OCI-LY7 (cell line): ENCODE data around the gene OR52I2. TPM values are rescaled to one million over a fixed set of nuclear protein-coding genes. Genes with fewer than 3 reads are reported as not detected.

Experiments
- BruUV-seq: library from RNA; stranded (reverse); fragments of 400-500 nt; replicated peaks from 2 replicates; lab custom pipeline; 2021; lab: Mats Ljungman, UMichigan
- CTCF ChIA-PET: fragments of 300-600 bp; sonication (Branson Sonifier 250); formaldehyde crosslinking; loops from one replicate; lab custom pipeline; 2022; ENCODE audit warnings: antibody characterized with exemption; ENCODE audit not compliant: unreplicated experiment; lab: Charles Lee
- POLR2A ChIA-PET: fragments of 300-600 bp; sonication (Branson Sonifier 250); formaldehyde crosslinking; loops from one replicate; lab custom pipeline; 2022; ENCODE audit warnings: antibody characterized with exemption; lab: Charles Lee
- DNase-seq: peaks from one replicate; pipeline ENCODE4 v3.0.0-alpha.2; 2015; ENCODE audit warnings: low spot score
- H2AFZ ChIP-seq: fragments of 200-600 bp; sonication (generic), shearing (Covaris generic); 2 replicates; pipeline ENCODE4 v1.6.1; 2014; ENCODE audit warnings: mild to moderate bottlenecking, antibody characterized with exemption, low read length, moderate library complexity
- H3K27ac ChIP-seq: fragments of 200-600 bp; sonication (generic); 2 replicates; pipeline ENCODE4 v1.5.1; 2014; ENCODE audit warnings: mixed run types, low read depth, mild to moderate bottlenecking, moderate library complexity, low read length, inconsistent platforms; ENCODE audit not compliant: poor library complexity, severe bottlenecking
- H3K36me3 ChIP-seq: fragments of 200-600 bp; sonication (generic); 2 replicates; pipeline ENCODE4 v1.6.1; 2014; ENCODE audit warnings: mild to moderate bottlenecking, antibody characterized with exemption, low read length, moderate library complexity, mixed read lengths; ENCODE audit not compliant: insufficient read depth
- H3K4me1 ChIP-seq: fragments of 200-600 bp; sonication (generic); 2 replicates; pipeline ENCODE4 v1.5.1; 2014; ENCODE audit warnings: mild to moderate bottlenecking, low read length; ENCODE audit not compliant: insufficient read depth, poor library complexity, severe bottlenecking
- H3K4me2 ChIP-seq: fragments of 200-600 bp; sonication (generic); 2 replicates; pipeline ENCODE4 v1.6.1; 2014; ENCODE audit warnings: mild to moderate bottlenecking, low read length
- H3K4me3 ChIP-seq: fragments of 200-600 bp; sonication (generic); 2 replicates; pipeline ENCODE4 v1.5.1; 2014; ENCODE audit warnings: mild to moderate bottlenecking, low read depth, low read length; ENCODE audit not compliant: poor library complexity, severe bottlenecking
- H3K79me2 ChIP-seq: fragments of 200-600 bp; sonication (generic); 2 replicates; pipeline ENCODE4 v1.6.1; 2016; ENCODE audit warnings: low read depth, mild to moderate bottlenecking, low read length, moderate library complexity, mixed read lengths; ENCODE audit not compliant: insufficient read depth
- H3K9me2 ChIP-seq: fragments of 200-600 bp; sonication (generic); 2 replicates; pipeline ENCODE4 v1.6.1; 2016; ENCODE audit warnings: mild to moderate bottlenecking, low read length, mixed read lengths; ENCODE audit not compliant: insufficient read depth
- H3K9me3 ChIP-seq: fragments of 200-600 bp; sonication (generic); 2 replicates; pipeline ENCODE4 v1.6.1; 2014; ENCODE audit warnings: mild to moderate bottlenecking, mixed run types, low read length, mixed read lengths
- H4K20me1 ChIP-seq: fragments of 200-600 bp; sonication (generic); 2 replicates; pipeline ENCODE4 v1.6.1; 2014; ENCODE audit warnings: mild to moderate bottlenecking, antibody characterized with exemption, low read length, moderate library complexity, mixed read lengths; ENCODE audit not compliant: insufficient read depth
- EZH2phosphoT487 ChIP-seq: fragments of 200-600 bp; sonication (generic); IDR thresholded peaks from 2 replicates; pipeline ENCODE4 v1.6.1; 2018; ENCODE audit warnings: low read depth, borderline replicate concordance, mild to moderate bottlenecking, mixed run types, antibody characterized with exemption, low read length, moderate library complexity, mixed read lengths
- intact Hi-C: fragments of 100-400 bp; cut with micrococcal nuclease; formaldehyde crosslinking; loops from one replicate; pipeline ENCODE4 v1.10.0; 2022; ENCODE audit not compliant: unreplicated experiment
- total RNA-seq, 2 experiments: library from RNA; depleted of rRNA in 1 of 2; stranded (reverse); fragments of >200 nt in 1 of 2; shearing (Covaris generic) in 1 of 2; gene quantifications; 2 replicates each; pipeline ENCODE4 v1.2.3, GENCODE V29; 2014 to 2022
- TF ChIP-seq, protein P1 (sequence below): fragments of 200-600 bp; sonication (generic); conservative IDR thresholded peaks from 2 replicates; pipeline ENCODE4 v1.5.1; 2014; ENCODE audit warnings: mild to moderate bottlenecking, antibody characterized with exemption, low read length, moderate library complexity, mixed read lengths

The OR52I2 gene
- total RNA-seq, 2 experiments from 2014 or later: not detected

GRCh38 chr11:4607096-4607495 is 25.6 kb downstream of the OR52I2 start:
- BruUV-seq: TSS peak; percentile 66

GRCh38 chr11:4607781-4608666 is 26.5 kb downstream of the OR52I2 start, which contains the start of gene TRIM68:
TRIM68 (minus strand) TSS chr11:4608231; CDS start chr11:4605504, 2,727 bp downstream.
- ChIA-PET POLR2A (interaction anchor here (0.7 kb wide), 1 partner anchor 15 kb away, joined by 3 read pairs; no protein-coding TSS in a partner anchor), CTCF (no interaction called here)
- peaks cover 21% of the 10 kb centered on the region for H3K4me1 ChIP-seq
- H3K36me3 ChIP-seq: peaks cover 22% of the 10 kb centered on the region; the same call in 1 of the 2 replicates
- intact Hi-C loops: no loop called here
- H2AFZ ChIP-seq: peak within 1 kb of the TSS; percentile 97
- H4K20me1 ChIP-seq: no peaks in the 10 kb centered on the region
- H3K9me3 ChIP-seq: peaks cover 8% of the 10 kb centered on the region; the same call in 1 of the 2 replicates
- DNase-seq: peak; percentile 94
- no peak for TF ChIP-seq EZH2phosphoT487
- TF ChIP-seq, protein P1, sequence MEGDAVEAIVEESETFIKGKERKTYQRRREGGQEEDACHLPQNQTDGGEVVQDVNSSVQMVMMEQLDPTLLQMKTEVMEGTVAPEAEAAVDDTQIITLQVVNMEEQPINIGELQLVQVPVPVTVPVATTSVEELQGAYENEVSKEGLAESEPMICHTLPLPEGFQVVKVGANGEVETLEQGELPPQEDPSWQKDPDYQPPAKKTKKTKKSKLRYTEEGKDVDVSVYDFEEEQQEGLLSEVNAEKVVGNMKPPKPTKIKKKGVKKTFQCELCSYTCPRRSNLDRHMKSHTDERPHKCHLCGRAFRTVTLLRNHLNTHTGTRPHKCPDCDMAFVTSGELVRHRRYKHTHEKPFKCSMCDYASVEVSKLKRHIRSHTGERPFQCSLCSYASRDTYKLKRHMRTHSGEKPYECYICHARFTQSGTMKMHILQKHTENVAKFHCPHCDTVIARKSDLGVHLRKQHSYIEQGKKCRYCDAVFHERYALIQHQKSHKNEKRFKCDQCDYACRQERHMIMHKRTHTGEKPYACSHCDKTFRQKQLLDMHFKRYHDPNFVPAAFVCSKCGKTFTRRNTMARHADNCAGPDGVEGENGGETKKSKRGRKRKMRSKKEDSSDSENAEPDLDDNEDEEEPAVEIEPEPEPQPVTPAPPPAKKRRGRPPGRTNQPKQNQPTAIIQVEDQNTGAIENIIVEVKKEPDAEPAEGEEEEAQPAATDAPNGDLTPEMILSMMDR: no peak
- H3K4me2 ChIP-seq: peak within 1 kb of the TSS; percentile 76
- no peaks in the 10 kb centered on the region for H3K9me2 ChIP-seq
- H3K27ac ChIP-seq: peak within 1 kb of the TSS; percentile 23
- BruUV-seq: no TSS peak
- peak within 1 kb of the TSS; percentile 83 for H3K4me3 ChIP-seq
- H3K79me2 ChIP-seq: no peaks in the 10 kb centered on the region

More at GRCh38 chr11:4607096-4607495, 25.6 kb downstream of the OR52I2 start:
- no peak for DNase-seq
- ChIA-PET POLR2A (interaction anchor here (1.0 kb wide), 1 partner anchor 12 kb away, joined by 3 read pairs; no protein-coding TSS in a partner anchor), CTCF (no interaction called here)
- H3K79me2 ChIP-seq: no peaks in the 10 kb centered on the region
- intact Hi-C loops: no loop called here
- peaks cover 21% of the 10 kb centered on the region for H3K4me1 ChIP-seq
- peak overlapping the region; percentile 76 for H3K4me2 ChIP-seq
- peaks cover 28% of the 10 kb centered on the region; the same call in 1 of the 2 replicates for H3K36me3 ChIP-seq
- H3K4me3 ChIP-seq: peak overlapping the region; percentile 83
- no peaks in the 10 kb centered on the region for H4K20me1 ChIP-seq
- H2AFZ ChIP-seq: peak overlapping the region; percentile 97; the same call in 1 of the 2 replicates
- no peak overlapping the region for H3K27ac ChIP-seq
- peaks cover 8% of the 10 kb centered on the region; the same call in 1 of the 2 replicates for H3K9me3 ChIP-seq
- no peaks in the 10 kb centered on the region for H3K9me2 ChIP-seq
- TF ChIP-seq, protein P1: no peak
- TF ChIP-seq EZH2phosphoT487: no peak
